Stomach (tissue), 9 donors: Measurements from ENCODE around the gene SERP1. TPM values are rescaled to one million over a fixed set of nuclear protein-coding genes. Genes with fewer than 3 reads are reported as not detected.

Experiments
- DNase-seq, 2 donors: peaks; one replicate each; pipeline versions ENCODE4 v3.0.0 to v3.0.0-alpha.2; 2013 to 2019
- H3K27ac ChIP-seq, 5 donors: fragments of 200-600 bp in 4 of 5; sonication (generic) in 4 of 5; one replicate each; pipeline ENCODE4 v1.5.1; 2013 to 2019; ENCODE audit warnings: mild to moderate bottlenecking in 1 of 5, moderate library complexity in 1 of 5
- H3K27me3 ChIP-seq, 3 donors: fragments of 200-600 bp; sonication (generic); one replicate each; pipeline ENCODE4 v1.5.1; 2017 to 2019; ENCODE audit warnings: mixed run types in 1 of 3
- H3K36me3 ChIP-seq, 4 donors: fragments of 200-600 bp; sonication (generic); 1 replicate in 3 of 4; 2 replicates in 1 of 4; pipeline ENCODE4 v1.5.1; 2016 to 2019
- H3K4me1 ChIP-seq, 4 donors: fragments of 200-600 bp; sonication (generic); one replicate each; pipeline ENCODE4 v1.5.1; 2016 to 2019
- H3K4me3 ChIP-seq, 4 donors: fragments of 200-600 bp; sonication (generic) in 3 of 4; one replicate each; pipeline ENCODE4 v1.5.1; 2016 to 2019; ENCODE audit warnings: mild to moderate bottlenecking in 1 of 4
- H3K9me3 ChIP-seq, 4 donors: fragments of 200-600 bp; sonication (generic); one replicate each; pipeline ENCODE4 v1.5.1; 2016 to 2019
- CTCF ChIP-seq, 7 experiments: fragments of 450-650 bp in 4 of 7; fragments of 200-600 bp in 3 of 7; sonication (generic) in 3 of 7; IDR thresholded peaks; one replicate each; pipeline ENCODE4 v1.5.1; 2016 to 2019; ENCODE audit warnings: antibody characterized with exemption in 7 of 7, control low read depth in 2 of 7, mild to moderate bottlenecking in 1 of 7
- EP300 ChIP-seq: sonication (generic); formaldehyde crosslinking; IDR thresholded peaks from one replicate; pipeline ENCODE4 v1.6.1; 2017; ENCODE audit warnings: antibody characterized with exemption
- POLR2A ChIP-seq, 4 donors: fragments of 450-650 bp; IDR thresholded peaks; one replicate each; pipeline ENCODE4 v1.6.1; 2016; ENCODE audit warnings: antibody characterized with exemption in 4 of 4, control low read depth in 2 of 4, mild to moderate bottlenecking in 1 of 4, moderate library complexity in 1 of 4
- POLR2AphosphoS5 ChIP-seq, 3 donors: sonication (generic); formaldehyde crosslinking; IDR thresholded peaks; one replicate each; pipeline ENCODE4 v1.6.1; 2016; ENCODE audit warnings: antibody characterized with exemption in 3 of 3
- WGBS, 5 donors: extraction: QIAGEN DNeasy Blood & Tissue Kit in 3 of 5; methylation state at CpG; one replicate each; pipeline versions ENCODE4 v1.1.5 to v1.1.7; 2013 to 2018; 5-methylcytosine and 5-hydroxymethylcytosine counted together
- intact Hi-C: fragments of 100-400 bp; cut with DNase I; formaldehyde crosslinking; loops from one replicate; pipeline ENCODE4 v1.15.1; 2023; ENCODE audit warnings: low total_unique reads
- polyA plus RNA-seq, 3 donors: library from polyadenylated mRNA; stranded (reverse); fragments of 200-250 nt; gene quantifications; one replicate each; pipeline ENCODE4 v1.2.3, GENCODE V29; 2013
- total RNA-seq, 5 donors: library from RNA; depleted of rRNA; stranded (reverse); fragments of >200 nt; gene quantifications; one replicate each; pipeline versions ENCODE4 v1.1.0 to v1.2.3, GENCODE V29; 2014 to 2016
- donor health status: healthy with polysubstance abuse.
- donor health status: Bipolar disorder and iron deficiency.
- donor health status: healthy.

Gene SERP1
- total and polyA plus RNA-seq, 8 donors: 93.5 to 446 (median 159) TPM

- Histone ChIP-seq H3K9me3 (no peaks in the 10 kb centered on the region), H3K27me3 (no peaks in the 10 kb centered on the region), H3K27ac (no peak overlapping the region), H3K4me3 (no peak overlapping the region), H3K4me1 (peaks cover 0 to 11% (median 3%) of the 10 kb centered on the region in 4 donors), H3K36me3 (peaks cover 6 to 29% (median 28%) of the 10 kb centered on the region in 4 donors)
- intact Hi-C loops: no loop called here
- WGBS, 5 donors: 49 to 62% (median 53%) methylated on average over 9 of the region's 9 CpGs
- no peak for DNase-seq
- TF ChIP-seq CTCF (IDR thresholded peaks at IDR 0.05) (no peak), EP300 (no peak), POLR2AphosphoS5 (IDR thresholded peaks at IDR 0.05) (no peak), POLR2A (IDR thresholded peaks at IDR 0.05) (no peak)
Measured at GRCh38 chr3:150588027-150588830, 41.9 kb upstream of the SERP1 start.

- H3K4me1 ChIP-seq: peaks cover 0 to 26% (median 11%) of the 10 kb centered on the region in 4 donors
- no peak overlapping the region for H3K4me3 ChIP-seq
- peaks cover 16 to 72% (median 64%) of the 10 kb centered on the region in 4 donors for H3K36me3 ChIP-seq
- intact Hi-C loops: no loop called here
- H3K27me3 ChIP-seq: no peaks in the 10 kb centered on the region
- 21 to 62% (median 38%) methylated on average over 1 of the region's 1 CpG for WGBS, 5 donors
- no peak for TF ChIP-seq EP300
- H3K27ac ChIP-seq: peak overlapping the region in 2 of 5 donors; percentile 19 to 31
- no peaks in the 10 kb centered on the region for H3K9me3 ChIP-seq
- no peak for DNase-seq
Measured at GRCh38 chr3:150583028-150583427, 36.7 kb upstream of the SERP1 start.

GRCh38 chr3:150582620-150583019 lies 36.3 kb upstream of the SERP1 start:
- no peak overlapping the region for H3K4me3 ChIP-seq
- peaks cover 0 to 26% (median 9%) of the 10 kb centered on the region in 4 donors for H3K4me1 ChIP-seq
- TF ChIP-seq POLR2AphosphoS5 (IDR thresholded peaks at IDR 0.05) (no peak), CTCF (IDR thresholded peaks at IDR 0.05) (no peak), POLR2A (IDR thresholded peaks at IDR 0.05) (no peak), EP300 (no peak)
- H3K27me3 ChIP-seq: no peaks in the 10 kb centered on the region
- no peaks in the 10 kb centered on the region for H3K9me3 ChIP-seq
- intact Hi-C loops: no loop called here
- peak in 1 of 2 donors; percentile 22 for DNase-seq
- 28 to 58% (median 42%) methylated on average over 2 of the region's 2 CpGs for WGBS, 5 donors
- peaks cover 16 to 75% (median 65%) of the 10 kb centered on the region in 4 donors for H3K36me3 ChIP-seq
- peak overlapping the region in 2 of 5 donors; percentile 19 to 31 for H3K27ac ChIP-seq

GRCh38 chr3:150581174-150581573 lies 34.9 kb upstream of the SERP1 start:
- H3K36me3 ChIP-seq: peaks cover 16 to 87% (median 80%) of the 10 kb centered on the region in 4 donors
- no peak overlapping the region for H3K4me3 ChIP-seq
- no peak for DNase-seq
- peaks cover 0 to 26% (median 9%) of the 10 kb centered on the region in 4 donors for H3K4me1 ChIP-seq
- H3K27me3 ChIP-seq: no peaks in the 10 kb centered on the region
- intact Hi-C loops: no loop called here
- H3K9me3 ChIP-seq: no peaks in the 10 kb centered on the region
- TF ChIP-seq CTCF (IDR thresholded peaks at IDR 0.05): no peak
- TF ChIP-seq POLR2A (IDR thresholded peaks at IDR 0.05): no peak
- no peak for TF ChIP-seq POLR2AphosphoS5 (IDR thresholded peaks at IDR 0.05)
- no peak for TF ChIP-seq EP300
- peak overlapping the region in 1 of 5 donors; percentile 33 for H3K27ac ChIP-seq

- H3K4me3 ChIP-seq: no peak overlapping the region
- peaks cover 15 to 84% (median 78%) of the 10 kb centered on the region in 4 donors for H3K36me3 ChIP-seq
- DNase-seq: no peak
- no peaks in the 10 kb centered on the region for H3K9me3 ChIP-seq
- intact Hi-C loops: no loop called here
- no peak overlapping the region for H3K27ac ChIP-seq
- 44 to 73% (median 51%) methylated on average over 1 of the region's 1 CpG for WGBS, 5 donors
- peaks cover 0 to 24% (median 13%) of the 10 kb centered on the region in 4 donors for H3K4me1 ChIP-seq
- TF ChIP-seq POLR2AphosphoS5 (IDR thresholded peaks at IDR 0.05): no peak
- TF ChIP-seq EP300: no peak
- no peak for TF ChIP-seq POLR2A (IDR thresholded peaks at IDR 0.05)
- no peak for TF ChIP-seq CTCF (IDR thresholded peaks at IDR 0.05)
- no peaks in the 10 kb centered on the region for H3K27me3 ChIP-seq
Measured at GRCh38 chr3:150577855-150578254, 31.6 kb upstream of the SERP1 start.
